ENCODE results near the gene SLC35D1. TPM values are rescaled to one million over a fixed set of nuclear protein-coding genes. Genes with fewer than 3 reads are reported as not detected.

SLC35D1 gene
- total RNA-seq, 1 donor from 2014 or later, result 11.8 TPM

DNA sequence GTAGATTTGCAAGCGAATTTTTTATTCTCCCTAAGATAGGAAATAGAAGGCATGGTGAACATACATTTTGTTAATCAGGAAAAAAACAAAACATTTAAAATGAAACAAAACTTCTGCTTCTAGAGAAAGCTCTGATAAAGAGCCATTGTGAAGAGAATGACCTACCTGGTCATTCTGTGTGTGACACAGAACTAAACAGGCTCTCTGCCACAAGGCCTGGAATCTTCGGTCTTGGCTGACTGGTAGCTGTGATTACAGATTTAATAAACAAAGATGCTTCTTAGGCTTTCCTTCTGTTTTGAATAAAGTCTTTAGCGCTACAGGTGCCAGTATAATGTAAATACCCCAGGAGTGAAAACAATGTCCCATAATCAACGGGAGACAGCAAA is 22.1 kb downstream of the SLC35D1 start:
- no peak for DNase-seq (ENCODE audit: low read depth, low spot score)
- H3K27me3 Mint-ChIP-seq (ENCODE audit: low read depth), result no peaks in the 10 kb centered on the region
- H3K4me3 Mint-ChIP-seq, result no peak overlapping the region
- TF ChIP-seq, protein P1, sequence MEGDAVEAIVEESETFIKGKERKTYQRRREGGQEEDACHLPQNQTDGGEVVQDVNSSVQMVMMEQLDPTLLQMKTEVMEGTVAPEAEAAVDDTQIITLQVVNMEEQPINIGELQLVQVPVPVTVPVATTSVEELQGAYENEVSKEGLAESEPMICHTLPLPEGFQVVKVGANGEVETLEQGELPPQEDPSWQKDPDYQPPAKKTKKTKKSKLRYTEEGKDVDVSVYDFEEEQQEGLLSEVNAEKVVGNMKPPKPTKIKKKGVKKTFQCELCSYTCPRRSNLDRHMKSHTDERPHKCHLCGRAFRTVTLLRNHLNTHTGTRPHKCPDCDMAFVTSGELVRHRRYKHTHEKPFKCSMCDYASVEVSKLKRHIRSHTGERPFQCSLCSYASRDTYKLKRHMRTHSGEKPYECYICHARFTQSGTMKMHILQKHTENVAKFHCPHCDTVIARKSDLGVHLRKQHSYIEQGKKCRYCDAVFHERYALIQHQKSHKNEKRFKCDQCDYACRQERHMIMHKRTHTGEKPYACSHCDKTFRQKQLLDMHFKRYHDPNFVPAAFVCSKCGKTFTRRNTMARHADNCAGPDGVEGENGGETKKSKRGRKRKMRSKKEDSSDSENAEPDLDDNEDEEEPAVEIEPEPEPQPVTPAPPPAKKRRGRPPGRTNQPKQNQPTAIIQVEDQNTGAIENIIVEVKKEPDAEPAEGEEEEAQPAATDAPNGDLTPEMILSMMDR (conservative IDR thresholded peaks at IDR 0.05), result no peak
- H3K9me3 Mint-ChIP-seq, result peaks cover 18% of the 10 kb centered on the region
- H3K27ac Mint-ChIP-seq (ENCODE audit: unreplicated experiment), result no peak overlapping the region
- H3K4me1 Mint-ChIP-seq, result no peaks in the 10 kb centered on the region
- H3K36me3 Mint-ChIP-seq (ENCODE audit: low read depth), result peaks cover 46% of the 10 kb centered on the region

DNA sequence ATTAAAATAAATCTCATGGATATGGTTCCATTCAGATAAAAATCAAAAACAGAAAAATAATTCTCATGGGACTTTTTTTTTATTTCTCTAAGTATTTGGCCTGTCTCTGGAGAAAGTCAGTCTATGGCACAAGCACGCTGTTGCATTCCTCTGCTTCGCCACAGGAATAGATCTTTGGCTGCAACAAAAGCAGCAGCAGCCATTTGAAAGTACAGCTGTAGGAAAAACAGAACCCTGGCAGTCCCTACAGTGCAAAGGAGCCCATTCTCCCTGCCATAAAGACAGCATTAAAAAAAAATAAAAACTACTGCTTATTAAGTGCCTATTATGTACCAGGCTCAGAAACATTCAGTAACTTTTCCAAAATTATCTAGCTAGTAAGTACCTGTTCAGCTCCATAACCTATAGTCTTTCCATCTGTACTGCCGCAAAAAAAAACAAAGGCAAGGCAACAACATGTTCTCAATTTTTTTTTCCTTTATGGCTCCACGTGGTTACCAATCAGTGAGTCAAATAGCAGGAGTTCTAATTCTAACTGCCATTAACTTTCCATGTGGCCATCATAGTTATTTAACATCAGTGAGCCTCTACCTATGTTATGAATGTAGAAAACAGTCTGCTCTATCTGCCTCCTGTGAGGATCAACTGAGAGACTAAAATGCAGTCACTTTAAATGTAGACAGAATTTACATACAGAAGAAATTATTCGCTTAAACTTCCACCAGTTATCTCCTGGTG is 22.7 kb downstream of the SLC35D1 start:
- no peak for DNase-seq (ENCODE audit: low read depth, low spot score)
- no peak overlapping the region for H3K27ac Mint-ChIP-seq (ENCODE audit: unreplicated experiment)
- H3K36me3 Mint-ChIP-seq (ENCODE audit: low read depth), result peaks cover 40% of the 10 kb centered on the region

DNA sequence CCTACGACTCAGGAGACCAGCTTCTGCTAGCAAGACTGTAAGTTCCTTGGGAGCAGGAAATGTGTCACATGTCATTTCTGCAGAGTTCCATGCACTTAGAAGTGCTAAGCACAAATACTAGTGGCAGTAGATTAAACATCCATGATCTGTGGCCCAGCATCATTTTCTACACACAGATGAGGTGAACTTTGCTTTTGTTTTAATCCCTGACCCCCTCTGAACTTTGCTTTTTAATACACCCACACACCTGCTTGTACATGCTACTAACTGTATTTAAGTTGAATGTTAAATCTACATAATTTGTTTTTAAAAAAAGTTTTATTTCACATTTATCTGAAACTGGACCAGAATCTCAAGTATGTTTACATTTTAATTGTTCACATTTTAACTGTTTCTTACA is 24.5 kb downstream of the SLC35D1 start:
- TF ChIP-seq, protein P1 (conservative IDR thresholded peaks at IDR 0.05), result no peak
- peaks cover 29% of the 10 kb centered on the region for H3K36me3 Mint-ChIP-seq (ENCODE audit: low read depth)
- H3K27ac Mint-ChIP-seq (ENCODE audit: unreplicated experiment), result no peak overlapping the region
- H3K4me1 Mint-ChIP-seq, result no peaks in the 10 kb centered on the region
- no peak overlapping the region for H3K4me3 Mint-ChIP-seq
- peaks cover 3% of the 10 kb centered on the region for H3K9me3 Mint-ChIP-seq
- no peaks in the 10 kb centered on the region for H3K27me3 Mint-ChIP-seq (ENCODE audit: low read depth)
- DNase-seq (ENCODE audit: low read depth, low spot score), result no peak

More for the DNA sequence above, 22.7 kb downstream of the SLC35D1 start:
- peaks cover 14% of the 10 kb centered on the region for H3K9me3 Mint-ChIP-seq
- H3K4me3 Mint-ChIP-seq, result no peak overlapping the region
- TF ChIP-seq, protein P1 (conservative IDR thresholded peaks at IDR 0.05), result no peak
- H3K4me1 Mint-ChIP-seq, result no peaks in the 10 kb centered on the region
- H3K27me3 Mint-ChIP-seq (ENCODE audit: low read depth), result no peaks in the 10 kb centered on the region

GRCh38 chr1:67020765-67021164 is 33.2 kb downstream of the SLC35D1 start:
- H3K9me3 Mint-ChIP-seq, result no peaks in the 10 kb centered on the region
- TF ChIP-seq, protein P1 (conservative IDR thresholded peaks at IDR 0.05), result no peak
- H3K4me1 Mint-ChIP-seq, result no peaks in the 10 kb centered on the region
- peaks cover 12% of the 10 kb centered on the region for H3K36me3 Mint-ChIP-seq (ENCODE audit: low read depth)
- no peaks in the 10 kb centered on the region for H3K27me3 Mint-ChIP-seq (ENCODE audit: low read depth)
- H3K4me3 Mint-ChIP-seq, result no peak overlapping the region
- no peak overlapping the region for H3K27ac Mint-ChIP-seq (ENCODE audit: unreplicated experiment)
- DNase-seq (ENCODE audit: low read depth, low spot score), result no peak

DNA sequence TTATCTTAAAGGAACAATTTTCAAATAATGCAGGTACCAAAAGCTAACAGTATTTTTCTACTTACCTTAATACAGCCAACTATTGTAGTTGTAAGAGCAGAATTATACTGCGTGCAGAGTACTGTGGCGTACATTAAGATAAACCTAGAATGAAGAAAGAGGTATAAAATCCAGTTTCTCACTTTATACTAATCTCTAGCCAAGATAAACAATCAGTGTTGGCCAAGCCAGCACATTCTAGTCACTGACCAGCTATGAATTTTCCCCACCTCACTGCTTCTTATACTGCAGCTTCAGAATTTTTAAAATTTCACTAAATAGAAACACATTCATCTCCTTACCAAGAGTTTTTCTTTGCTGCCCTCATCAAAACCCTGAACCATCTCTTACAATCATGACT is 33.6 kb downstream of the SLC35D1 start:
- TF ChIP-seq, protein P1 (conservative IDR thresholded peaks at IDR 0.05), result no peak
- Mint-ChIP-seq H3K27me3 (ENCODE audit: low read depth) (no peaks in the 10 kb centered on the region), H3K9me3 (no peaks in the 10 kb centered on the region), H3K27ac (ENCODE audit: unreplicated experiment) (no peak overlapping the region), H3K4me3 (no peak overlapping the region), H3K36me3 (ENCODE audit: low read depth) (peaks cover 10% of the 10 kb centered on the region), H3K4me1 (no peaks in the 10 kb centered on the region)
- no peak for DNase-seq (ENCODE audit: low read depth, low spot score)

Measured in neural crest cell (in vitro differentiated cells).